Right lobe of liver (tissue), 6 donors: Measurements from ENCODE around the gene SOSTDC1. TPM values are rescaled to one million over a fixed set of nuclear protein-coding genes. Genes with fewer than 3 reads are reported as not detected.
"Not testable (repeated sequence)": the region's sequence is repeated elsewhere in the genome, so short reads cannot be mapped to it uniquely, and the experiment has no call there.

ENCODE experiments used
- ATAC-seq, 4 donors: fragments of 200-7000 bp; cut with Tn5 transposase; one replicate each; pipeline ENCODE4 v1.9.1; 2020; ENCODE audit warnings: mild to moderate bottlenecking in 4 of 4, moderate library complexity in 4 of 4
- DNase-seq, 3 donors: peaks; one replicate each; pipeline ENCODE4 v3.0.0-alpha.2; 2020
- H3K27ac ChIP-seq, 3 donors: fragments of 200-600 bp; one replicate each; pipeline ENCODE4 v1.8.0; 2022
- H3K27me3 ChIP-seq, 2 donors: fragments of 200-600 bp; one replicate each; pipeline ENCODE4 v1.8.0; 2022
- H3K36me3 ChIP-seq, 4 donors: fragments of 200-600 bp; sonication (generic) in 1 of 4; one replicate each; pipeline versions ENCODE4 v1.5.1 to v1.8.0; 2017 to 2022; ENCODE audit warnings: control low read depth in 1 of 4
- H3K4me1 ChIP-seq, 4 donors: fragments of 200-600 bp; sonication (generic) in 1 of 4; one replicate each; pipeline versions ENCODE4 v1.5.1 to v1.8.0; 2017 to 2022; ENCODE audit warnings: control low read depth in 1 of 4
- H3K4me3 ChIP-seq, 3 donors: fragments of 200-600 bp; one replicate each; pipeline ENCODE4 v1.8.0; 2022
- H3K9me3 ChIP-seq, 4 donors: fragments of 200-600 bp; sonication (generic) in 1 of 4; one replicate each; pipeline versions ENCODE4 v1.5.1 to v1.8.0; 2017 to 2022; ENCODE audit warnings: control low read depth in 1 of 4
- CTCF ChIP-seq, 4 donors: fragments of 200-600 bp in 3 of 4; fragments of 450-650 bp in 1 of 4; IDR thresholded peaks; one replicate each; pipeline versions ENCODE4 v1.5.1 to v1.8.0; 2016 to 2022; ENCODE audit warnings: antibody characterized with exemption in 4 of 4, mild to moderate bottlenecking in 2 of 4
- POLR2A ChIP-seq: fragments of 450-650 bp; IDR thresholded peaks from one replicate; pipeline ENCODE4 v1.6.1; 2017; ENCODE audit warnings: antibody characterized with exemption, mild to moderate bottlenecking
- WGBS: methylation state at CpG from one replicate; pipeline ENCODE4 v1.1.6; 2018; ENCODE audit warnings: low coverage, low lambda C conversion rate; ENCODE audit not compliant: insufficient coverage; ENCODE audit errors: missing lambda C conversion rate; 5-methylcytosine and 5-hydroxymethylcytosine counted together
- intact Hi-C, 2 donors: fragments of 100-400 bp; cut with DNase I; formaldehyde crosslinking; loops; one replicate each; pipeline versions ENCODE4 v1.11.2 to v1.14.1; 2022
- total RNA-seq, 6 experiments: library from RNA; depleted of rRNA in 2 of 6; stranded (reverse); fragments of >200 nt in 2 of 6; fragmentation: NEBNext Ultra II Directional in 3 of 6; extraction: Animal tissue kit (Norgen Biotek cat#: 25700) in 3 of 6; gene quantifications; one replicate each; pipeline versions ENCODE4 v1.1.0 to v1.2.4, GENCODE V29; 2016 to 2023
- donor health status: DM: no; HTN: yes; CAD: no.
- donor health status: DM: no; HTN: no; CAD: no.
- donor health status: DM: no; HTN: no; CAD: no.
- donor health status: DM: no; HTN: yes; CAD: no.
- donor health status: DM: no; HTN: yes; CAD: no.

SOSTDC1 gene
- total RNA-seq, 6 experiments from 2014 or later = not detected

GRCh38 chr7:16462431-16462889, 3.1 kb downstream of the SOSTDC1 start:
- DNase-seq = no peak
- no peak overlapping the region for H3K4me3 ChIP-seq
- ATAC-seq = no peak

GRCh38 chr7:16460789-16461493, 4.6 kb downstream of the SOSTDC1 start:
- H3K27me3 ChIP-seq = peaks cover 0 to 8% of the 10 kb centered on the region in 2 donors
- 71% methylated on average over 2 of the region's 2 CpGs for WGBS
- no peak overlapping the region for H3K27ac ChIP-seq
- no peaks in the 10 kb centered on the region for H3K9me3 ChIP-seq
- intact Hi-C loops = no loop called here
- no peak overlapping the region for H3K4me3 ChIP-seq
- no peaks in the 10 kb centered on the region for H3K36me3 ChIP-seq
- DNase-seq (no peak), ATAC-seq (no peak)
- TF ChIP-seq CTCF (IDR thresholded peaks at IDR 0.05) (no peak), POLR2A (no peak)
- H3K4me1 ChIP-seq = no peaks in the 10 kb centered on the region

More at GRCh38 chr7:16462431-16462889, 3.1 kb downstream of the SOSTDC1 start:
- intact Hi-C loops = no loop called here
- Histone ChIP-seq H3K9me3 (no peaks in the 10 kb centered on the region), H3K36me3 (no peaks in the 10 kb centered on the region), H3K27ac (no peak overlapping the region), H3K4me1 (no peaks in the 10 kb centered on the region), H3K27me3 (peaks cover 0 to 8% of the 10 kb centered on the region in 2 donors)
- TF ChIP-seq POLR2A = no peak
- no peak for TF ChIP-seq CTCF (IDR thresholded peaks at IDR 0.05)
- WGBS = 100% methylated on average over 1 of the region's 7 CpGs

- H3K27ac ChIP-seq, H3K4me1 ChIP-seq, DNase-seq, intact Hi-C loops, H3K9me3 ChIP-seq, ATAC-seq, H3K36me3 ChIP-seq, H3K27me3 ChIP-seq, H3K4me3 ChIP-seq: not testable (repeated sequence)
- 27% methylated on average over 1 of the region's 1 CpG for WGBS
These were observed 9.2 kb downstream of the SOSTDC1 start for GRCh38 chr7:16456303-16456702.

- H3K27ac ChIP-seq = no peak overlapping the region
- H3K36me3 ChIP-seq = no peaks in the 10 kb centered on the region
- H3K9me3 ChIP-seq = no peaks in the 10 kb centered on the region
- TF ChIP-seq CTCF (IDR thresholded peaks at IDR 0.05) = no peak
- no peaks in the 10 kb centered on the region for H3K4me1 ChIP-seq
- intact Hi-C loops = no loop called here
- no peaks in the 10 kb centered on the region for H3K27me3 ChIP-seq
- DNase-seq (no peak), ATAC-seq (no peak)
- no peak overlapping the region for H3K4me3 ChIP-seq
- 36% methylated on average over 1 of the region's 1 CpG for WGBS
These were observed 9.9 kb downstream of the SOSTDC1 start for GRCh38 chr7:16455591-16455990.

- intact Hi-C loops = no loop called here
- DNase-seq (no peak), ATAC-seq (no peak)
- no peak overlapping the region for H3K4me3 ChIP-seq
- no peaks in the 10 kb centered on the region for H3K9me3 ChIP-seq
- no peaks in the 10 kb centered on the region for H3K27me3 ChIP-seq
- no peaks in the 10 kb centered on the region for H3K4me1 ChIP-seq
- no peaks in the 10 kb centered on the region for H3K36me3 ChIP-seq
- WGBS = 78% methylated on average over 6 of the region's 6 CpGs
- no peak overlapping the region for H3K27ac ChIP-seq
- no peak for TF ChIP-seq CTCF (IDR thresholded peaks at IDR 0.05)
- no peak for TF ChIP-seq POLR2A
These were observed 15.2 kb downstream of the SOSTDC1 start for GRCh38 chr7:16450366-16450765.
